GM21786 (cell line): ENCODE data around the gene GAB2.
"Not testable (repeated sequence)": the region's sequence is repeated elsewhere in the genome, so short reads cannot be mapped to it uniquely, and the experiment has no call there.

Experiments used
- ATAC-seq: cut with Tn5 transposase; IDR thresholded peaks from one replicate; pipeline ENCODE4 v1.9.1; 2021; ENCODE audit not compliant: unreplicated experiment

The GAB2 gene

GRCh38 chr11:78371221-78371891 lies 46.3 kb downstream of the GAB2 start:
- ATAC-seq: no peak

- no peak for ATAC-seq
Observed at GRCh38 chr11:78370406-78371172, 47.0 kb downstream of the GAB2 start.

- no peak for ATAC-seq
Observed at GRCh38 chr11:78365381-78365792, 52.2 kb downstream of the GAB2 start.

GRCh38 chr11:78364128-78364751 lies 53.4 kb downstream of the GAB2 start:
- ATAC-seq: no peak

- no peak for ATAC-seq
Observed at GRCh38 chr11:78363024-78363619, 54.5 kb downstream of the GAB2 start.

- ATAC-seq: no peak
Observed at GRCh38 chr11:78361228-78361627, 56.4 kb downstream of the GAB2 start.

GRCh38 chr11:78359921-78360320 lies 57.7 kb downstream of the GAB2 start:
- no peak for ATAC-seq

GRCh38 chr11:78357924-78358323 lies 59.7 kb downstream of the GAB2 start:
- not testable (repeated sequence) for ATAC-seq

- ATAC-seq: not testable (repeated sequence)
Observed at GRCh38 chr11:78357425-78357824, 60.2 kb downstream of the GAB2 start.

GRCh38 chr11:78355742-78356141 lies 61.9 kb downstream of the GAB2 start:
- not testable (repeated sequence) for ATAC-seq

- no peak for ATAC-seq
Observed at GRCh38 chr11:78355309-78355705, 62.3 kb downstream of the GAB2 start.

GRCh38 chr11:78354408-78355308 lies 63.0 kb downstream of the GAB2 start:
- ATAC-seq: peak; percentile 50

GRCh38 chr11:78351979-78352841 lies 65.4 kb downstream of the GAB2 start:
- ATAC-seq: no peak

GRCh38 chr11:78351193-78351592 lies 66.4 kb downstream of the GAB2 start:
- ATAC-seq: no peak

- ATAC-seq: no peak
Observed at GRCh38 chr11:78350646-78351165, 66.9 kb downstream of the GAB2 start.

GRCh38 chr11:78350091-78350645 lies 67.5 kb downstream of the GAB2 start:
- ATAC-seq: no peak

GRCh38 chr11:78349624-78350023 lies 68.0 kb downstream of the GAB2 start:
- no peak for ATAC-seq

GRCh38 chr11:78349114-78349513 lies 68.5 kb downstream of the GAB2 start:
- ATAC-seq: no peak

- ATAC-seq: no peak
Observed at GRCh38 chr11:78347956-78348355, 69.7 kb downstream of the GAB2 start.
